ENCODE results near the gene FCSK. TPM values are rescaled to one million over a fixed set of nuclear protein-coding genes. Genes with fewer than 3 reads are reported as not detected.

Gene FCSK
- total RNA-seq, 1 donor from 2014 or later: 38.0 TPM

DNA sequence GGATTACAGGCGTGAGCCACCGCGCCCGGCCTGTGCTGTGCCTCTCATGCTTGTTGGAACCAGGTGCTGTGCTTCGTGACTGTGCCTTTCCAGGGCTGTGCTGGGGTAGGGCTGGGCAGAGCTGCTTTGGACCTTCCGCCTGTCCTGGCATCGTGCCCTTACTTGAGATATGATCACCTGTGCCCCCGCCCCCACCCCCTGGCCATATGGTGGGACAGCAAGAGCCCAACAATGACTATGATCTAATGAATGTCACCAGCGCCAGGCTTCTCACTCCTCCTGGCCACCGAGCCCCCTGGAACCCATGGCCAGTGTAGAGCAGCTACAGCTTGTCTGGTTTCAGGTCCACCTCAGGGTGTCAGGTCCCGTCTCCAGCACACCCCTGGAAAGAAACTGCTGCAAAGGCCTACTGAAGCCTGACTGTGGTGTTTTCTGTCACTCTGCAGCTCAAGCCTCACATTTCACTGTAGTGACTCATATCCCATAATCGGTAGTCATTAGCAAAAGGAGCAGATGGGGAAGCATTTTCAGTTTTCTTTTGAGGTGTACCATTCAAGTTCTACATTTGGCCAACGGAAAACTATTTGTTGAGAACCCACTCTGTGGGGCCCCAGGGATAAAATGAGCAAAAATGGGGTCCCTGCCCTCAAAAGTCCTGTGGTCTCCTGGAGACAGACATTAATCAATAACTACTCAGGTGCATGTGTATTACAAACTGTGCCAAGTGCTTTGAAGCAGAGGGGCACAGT, 22.1 kb downstream of the FCSK start:
- no peak for DNase-seq (ENCODE audit: low spot score)

DNA sequence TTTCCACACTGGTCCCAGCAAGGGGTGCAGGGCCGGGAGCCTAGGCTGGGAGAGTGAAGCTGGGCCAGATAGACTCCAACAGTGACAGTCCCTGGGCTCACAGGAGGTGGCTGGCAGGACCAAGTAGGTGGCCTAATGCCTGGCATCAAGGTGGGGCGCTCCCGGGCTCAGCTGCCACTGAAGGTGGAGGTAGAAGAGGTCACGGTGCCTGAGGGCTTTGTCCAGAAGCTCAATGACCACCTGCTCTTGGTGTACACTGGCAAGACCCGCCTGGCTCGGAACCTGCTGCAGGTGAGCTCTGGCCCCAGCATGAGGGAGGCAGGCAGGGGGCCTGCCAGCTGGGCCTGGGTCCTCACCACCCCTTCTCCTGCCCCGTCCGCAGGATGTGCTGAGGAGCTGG, 23.8 kb downstream of the FCSK start:
- no peak for DNase-seq (ENCODE audit: low spot score)

DNA sequence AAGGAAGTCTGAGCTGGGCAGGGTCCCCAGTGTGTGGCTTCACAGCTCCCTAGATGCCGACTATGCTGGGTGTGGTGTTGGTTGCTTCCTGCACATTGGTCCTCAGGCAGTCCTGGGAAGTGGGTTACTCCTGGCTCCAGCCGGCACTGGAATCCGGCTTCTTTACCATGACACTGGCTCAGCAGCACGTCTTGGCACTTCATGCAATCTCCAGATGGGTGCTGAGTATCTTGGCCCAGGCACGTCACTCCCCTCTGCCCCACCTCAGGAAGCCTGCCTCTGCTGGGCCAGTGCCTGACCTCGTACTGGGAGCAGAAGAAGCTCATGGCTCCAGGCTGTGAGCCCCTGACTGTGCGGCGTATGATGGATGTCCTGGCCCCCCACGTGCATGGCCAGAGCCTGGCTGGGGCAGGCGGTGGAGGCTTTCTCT, 24.5 kb downstream of the FCSK start:
- no peak for DNase-seq (ENCODE audit: low spot score)

DNA sequence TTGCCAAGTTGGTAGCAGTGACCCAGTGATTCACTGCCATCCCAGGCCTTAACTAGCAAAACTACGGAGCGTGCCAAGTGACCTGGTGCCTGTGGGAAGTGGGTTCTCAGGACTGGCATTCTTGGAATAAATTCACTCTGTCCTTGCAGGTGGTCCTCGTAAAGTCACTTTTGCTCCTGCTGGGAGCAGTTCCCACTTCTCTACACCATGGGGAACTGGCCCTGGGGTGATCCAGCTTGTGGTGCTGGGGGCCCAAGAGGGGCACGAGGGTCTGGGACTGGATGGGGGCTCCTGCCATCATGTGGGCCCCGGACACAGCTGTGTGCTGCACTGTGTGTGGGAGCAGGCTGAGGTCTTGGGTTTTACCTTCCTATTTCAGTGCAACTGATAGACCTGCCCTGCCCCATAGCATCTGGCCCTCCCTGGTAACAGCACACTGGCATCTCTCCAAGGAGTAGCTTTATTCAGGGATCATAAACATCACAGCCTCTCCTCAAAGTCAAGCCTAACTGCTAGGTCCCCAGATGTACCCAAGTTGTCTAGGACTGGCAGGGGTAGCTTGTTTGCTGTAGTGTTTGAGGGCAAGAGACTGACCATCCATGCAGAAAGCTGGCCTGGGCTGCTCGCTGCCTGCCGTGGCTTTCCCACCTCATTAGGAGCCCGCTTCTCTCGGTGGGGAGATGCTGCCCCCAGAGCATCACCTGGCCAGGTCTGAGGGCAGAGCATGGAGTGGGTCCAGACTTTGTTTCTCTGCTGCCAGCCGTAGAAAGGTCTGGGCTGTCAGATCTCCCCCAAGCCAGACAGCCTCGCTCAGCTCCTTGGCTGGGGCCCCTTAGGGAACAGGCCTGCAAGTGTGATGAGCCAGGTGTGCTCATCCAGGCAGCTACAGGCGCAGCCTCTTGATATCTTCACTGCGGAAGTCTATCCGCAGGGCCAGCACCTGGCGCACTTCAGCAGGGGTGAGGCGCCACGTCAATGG, 26.0 kb downstream of the FCSK start:
- DNase-seq (ENCODE audit: low spot score): no peak

DNA sequence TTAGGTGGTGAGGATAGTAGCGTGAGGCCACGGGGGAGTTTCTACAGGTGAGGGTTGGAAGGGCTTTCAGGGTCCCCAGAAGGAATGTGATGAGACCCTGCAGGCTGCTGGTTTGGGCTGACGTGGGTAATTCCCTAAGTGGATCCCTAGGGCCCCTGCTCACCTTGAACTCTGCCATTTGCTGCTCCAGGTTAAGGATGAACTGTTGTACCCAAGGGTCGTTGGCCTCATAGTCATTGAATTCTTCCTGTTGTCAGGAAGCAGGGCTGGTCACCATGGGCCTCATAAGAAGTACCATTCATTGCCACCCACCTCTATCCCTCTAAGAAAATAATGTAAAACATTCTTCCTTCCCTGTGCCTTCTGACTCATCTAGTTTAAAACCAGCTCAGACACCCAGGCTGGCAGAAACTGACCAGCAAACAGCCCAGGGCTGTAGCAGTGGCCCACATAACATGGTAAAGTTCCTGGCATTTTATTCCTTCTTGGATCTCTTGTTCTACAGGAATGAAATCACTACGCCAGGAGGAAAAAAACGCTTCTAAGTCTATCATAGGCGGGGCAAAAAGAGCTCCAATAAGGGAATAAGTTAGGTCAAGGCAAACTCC, 27.6 kb downstream of the FCSK start:
- no peak for DNase-seq (ENCODE audit: low spot score)

DNA sequence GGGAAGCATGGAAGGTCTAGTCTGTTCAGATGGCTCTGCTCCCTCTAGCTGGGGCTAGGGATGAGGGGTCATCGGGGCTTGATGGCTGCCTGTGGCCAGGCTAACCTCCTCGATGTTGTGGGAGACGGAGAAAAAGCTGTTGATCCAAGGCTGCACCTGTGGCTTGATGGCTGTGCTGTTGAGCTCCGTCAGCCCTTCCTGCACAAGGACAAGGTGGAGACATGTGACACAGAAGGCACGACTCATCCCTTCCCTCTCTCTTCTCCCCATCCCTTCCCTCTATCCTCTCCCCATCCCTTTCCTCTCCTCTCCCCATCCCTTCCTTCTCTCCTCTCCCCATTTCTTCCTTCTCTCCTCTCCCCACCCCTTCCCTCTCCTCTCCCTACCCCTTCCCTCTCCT, 28.2 kb downstream of the FCSK start:
- no peak for DNase-seq (ENCODE audit: low spot score)

DNA sequence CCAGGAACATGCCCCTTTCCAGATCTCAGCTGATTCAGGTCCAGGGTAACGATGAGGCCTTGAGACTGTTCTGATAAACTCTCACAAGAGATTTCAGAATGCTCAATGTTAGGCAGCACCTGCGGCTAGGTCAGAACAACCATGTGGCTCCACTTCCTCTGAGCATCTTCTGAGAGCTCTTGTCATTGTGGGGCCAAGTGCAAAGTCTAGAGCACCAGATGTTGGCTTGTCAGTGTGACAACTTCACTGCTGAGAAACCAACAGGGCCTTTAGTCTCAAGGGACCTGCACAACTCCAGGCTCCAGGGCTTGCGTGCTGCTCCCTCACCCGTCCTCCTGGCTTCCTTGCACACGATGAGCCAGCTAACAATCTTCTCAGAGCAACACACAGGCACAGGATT, 29.0 kb downstream of the FCSK start:
- DNase-seq (ENCODE audit: low spot score): no peak

DNA sequence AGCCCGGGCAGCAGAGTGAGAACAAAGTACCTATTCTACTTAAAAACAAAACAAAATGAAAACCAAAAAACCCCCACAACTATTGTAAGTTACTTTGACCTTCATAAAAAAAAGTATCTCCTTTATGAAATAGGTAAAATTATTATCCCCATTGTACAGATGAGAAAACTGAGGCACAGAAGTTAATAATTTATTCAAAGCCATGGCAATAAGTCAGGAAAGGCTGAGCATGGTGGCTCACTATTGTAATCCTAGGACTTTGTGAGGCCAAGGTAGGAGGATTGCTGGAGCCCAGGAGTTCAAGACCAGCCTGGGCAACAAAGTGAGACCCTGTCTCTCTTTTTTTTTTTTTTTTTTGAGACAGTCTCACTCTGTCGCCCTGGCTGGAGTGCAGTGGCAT, 30.5 kb downstream of the FCSK start:
- no peak for DNase-seq (ENCODE audit: low spot score)

DNA sequence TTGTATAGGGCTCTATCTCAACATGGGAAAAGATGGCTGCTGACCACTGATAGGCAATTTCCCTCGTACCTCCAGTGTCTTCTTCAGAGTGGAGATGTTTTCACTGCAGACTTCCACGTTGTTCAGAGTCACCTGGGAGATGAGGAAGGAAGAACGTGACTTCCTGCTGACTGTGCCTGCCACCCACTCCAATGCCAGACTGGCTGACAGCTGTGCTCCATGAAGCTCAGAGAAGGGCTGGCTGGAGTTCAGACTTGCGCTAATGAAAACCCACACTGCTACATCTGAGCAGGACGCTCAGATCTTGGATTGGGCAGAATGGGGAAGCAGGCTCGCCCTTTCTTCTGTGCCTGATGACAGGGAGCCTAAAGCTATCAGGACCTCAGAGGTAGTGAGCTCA, 35.9 kb downstream of the FCSK start:
- no peak for DNase-seq (ENCODE audit: low spot score)

DNA sequence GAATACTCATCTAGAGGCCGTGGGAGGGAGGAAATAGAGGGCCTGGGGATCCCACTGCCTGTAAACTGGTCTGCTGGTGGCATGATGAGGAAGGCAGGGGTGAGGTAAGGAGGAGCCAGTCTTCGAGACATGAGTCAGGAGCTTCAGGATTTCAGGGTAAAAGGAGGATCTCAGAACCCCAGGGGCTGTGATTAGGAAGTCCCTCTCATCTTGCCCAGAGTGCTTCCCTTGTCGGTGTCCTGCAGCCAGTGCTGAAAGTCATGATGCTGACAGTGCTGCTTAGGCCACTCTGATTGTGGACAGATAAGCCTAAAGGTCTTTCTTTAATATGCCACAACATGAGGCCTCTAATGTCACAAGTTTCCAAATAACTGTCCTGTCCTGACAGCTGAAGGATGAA, 39.4 kb downstream of the FCSK start:
- DNase-seq (ENCODE audit: low spot score): no peak

DNA sequence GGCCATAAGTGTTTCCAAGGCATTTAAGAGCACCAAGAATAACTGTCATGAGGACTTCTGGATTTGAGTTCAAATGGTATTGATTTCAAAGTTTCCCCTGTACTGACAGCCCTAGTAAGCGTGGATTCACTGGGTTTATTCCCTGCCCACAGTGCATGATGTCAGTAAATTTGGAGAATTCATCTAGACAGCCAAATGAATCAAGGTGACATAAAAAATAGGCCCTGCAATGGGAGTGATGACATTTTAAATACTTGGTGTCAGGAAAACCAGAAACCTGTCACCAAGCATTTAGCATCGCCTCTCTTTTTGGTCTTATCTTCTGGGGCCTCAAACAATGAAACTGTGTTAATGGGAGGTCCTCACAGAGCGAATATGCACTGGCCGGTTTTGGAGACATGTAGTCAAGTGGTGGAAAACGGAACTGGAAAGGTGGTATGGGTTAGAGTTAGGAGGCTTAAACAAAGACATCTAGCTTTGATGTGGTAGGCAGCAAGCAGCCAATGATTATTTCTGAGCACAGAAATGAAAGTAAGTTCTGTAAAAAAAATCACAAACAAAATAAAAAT, 39.9 kb downstream of the FCSK start:
- DNase-seq (ENCODE audit: low spot score): no peak

DNA sequence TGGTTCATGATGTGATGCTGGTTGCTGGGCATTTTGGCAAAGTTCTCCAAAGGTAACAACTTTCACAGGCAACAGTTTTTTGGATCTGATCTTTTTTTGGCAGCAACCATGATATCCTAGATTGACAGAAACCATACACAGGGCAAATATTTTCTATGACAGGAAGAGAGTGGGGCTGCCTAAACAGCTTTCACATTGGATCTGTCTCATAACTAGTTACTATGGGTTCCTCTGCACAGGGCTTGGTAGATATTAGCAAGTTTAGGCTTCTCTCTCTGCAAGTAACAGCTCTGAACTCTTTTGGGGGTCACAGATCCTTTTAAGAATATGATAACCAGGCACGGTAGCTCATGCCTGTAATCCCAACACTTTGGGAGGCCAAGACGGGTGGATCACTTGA, 40.4 kb downstream of the FCSK start:
- no peak for DNase-seq (ENCODE audit: low spot score)

DNA sequence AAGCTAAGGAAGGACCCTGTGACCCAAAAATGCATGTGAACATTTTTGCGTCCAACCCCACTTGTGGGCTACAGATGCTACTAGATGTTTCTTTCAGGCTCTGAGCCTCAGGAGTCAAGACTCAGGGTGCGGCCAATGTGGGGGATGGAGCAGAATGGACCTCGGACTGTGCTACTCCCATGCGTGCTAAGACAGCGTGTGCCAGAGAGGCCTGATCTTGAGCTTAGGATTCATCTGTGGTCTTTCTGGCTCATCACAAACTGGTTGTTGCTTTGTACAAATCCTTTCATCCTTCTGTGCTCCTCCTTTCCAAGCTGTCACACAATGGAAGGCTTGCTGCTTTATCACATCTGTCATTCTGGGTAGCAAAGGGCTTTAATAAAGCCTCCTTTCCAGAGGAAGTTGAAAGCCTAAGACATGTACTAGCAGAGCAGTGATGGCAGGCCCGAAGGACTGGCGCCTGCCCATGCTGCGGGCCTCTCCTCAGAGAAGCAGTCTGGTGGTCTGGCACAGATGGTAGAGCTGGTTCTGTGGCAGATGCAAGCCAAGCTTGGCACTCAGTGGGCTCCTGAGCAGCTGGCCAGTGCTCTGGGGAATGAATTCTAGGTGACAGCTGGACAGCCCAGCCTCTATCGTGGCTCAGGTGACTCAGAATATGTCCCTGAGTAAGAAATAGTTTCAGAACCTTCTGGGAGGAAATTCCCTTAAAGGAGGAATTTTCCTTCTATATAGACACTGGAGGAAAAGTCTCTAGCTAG, 41.2 kb downstream of the FCSK start:
- no peak for DNase-seq (ENCODE audit: low spot score)

DNA sequence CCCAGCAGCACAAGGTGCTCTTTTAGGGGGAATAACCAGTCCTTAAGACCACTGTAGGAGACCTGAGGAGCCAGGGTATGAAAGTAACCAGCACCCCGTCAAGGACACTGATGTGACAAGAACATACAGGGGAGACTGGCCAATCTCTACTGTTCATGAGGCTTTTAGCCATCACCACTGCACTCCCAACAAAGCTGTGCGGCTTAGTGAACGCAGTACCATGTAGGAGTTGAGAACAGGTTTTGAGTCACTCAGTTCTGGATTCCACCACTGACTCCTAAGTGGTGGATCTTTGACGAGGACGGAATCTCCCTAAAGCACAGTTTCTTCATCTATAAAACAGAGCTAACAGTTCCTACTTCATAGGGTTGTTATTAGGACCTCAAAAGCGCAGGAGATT, 42.1 kb downstream of the FCSK start:
- no peak for DNase-seq (ENCODE audit: low spot score)

DNA sequence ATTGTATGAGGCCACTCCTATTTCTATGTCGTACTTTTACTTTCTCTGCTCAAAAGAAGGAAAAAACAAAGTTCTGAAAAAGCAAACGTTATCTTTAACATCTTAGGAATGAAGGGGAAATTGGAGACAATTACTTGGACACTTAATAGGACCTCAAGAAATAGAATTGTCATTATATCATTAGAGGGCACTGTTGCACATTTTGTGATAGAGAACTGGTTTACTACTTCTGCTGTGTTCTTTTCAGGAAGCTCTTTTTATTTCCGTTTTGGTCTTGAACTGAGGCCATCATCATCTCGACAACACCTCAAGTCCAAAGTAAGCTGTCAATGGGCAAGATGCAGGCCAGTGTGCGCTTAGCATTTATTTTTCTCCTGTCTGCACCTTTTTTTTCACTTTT, 54.4 kb downstream of the FCSK start:
- DNase-seq (ENCODE audit: low spot score): no peak

DNA sequence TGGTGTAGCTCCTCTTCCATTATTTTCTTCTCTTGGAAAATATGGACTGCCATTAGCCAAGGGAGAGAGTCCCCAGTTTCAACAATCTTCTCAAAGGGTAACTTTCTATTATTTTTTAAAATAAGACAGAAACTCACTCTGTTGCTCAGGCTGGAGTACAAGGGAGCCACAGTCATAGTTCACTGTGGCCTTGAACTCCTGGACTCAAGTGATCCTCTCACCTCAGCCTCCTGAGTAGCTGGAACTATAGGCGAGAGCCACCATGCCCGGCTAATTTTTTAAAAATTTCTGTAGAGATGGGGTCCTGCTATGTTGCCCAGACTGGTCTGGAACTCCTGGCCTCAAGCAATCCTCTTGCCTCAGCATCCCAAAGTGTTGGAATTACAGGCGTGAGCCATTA, 55.8 kb downstream of the FCSK start:
- DNase-seq (ENCODE audit: low spot score): no peak

DNA sequence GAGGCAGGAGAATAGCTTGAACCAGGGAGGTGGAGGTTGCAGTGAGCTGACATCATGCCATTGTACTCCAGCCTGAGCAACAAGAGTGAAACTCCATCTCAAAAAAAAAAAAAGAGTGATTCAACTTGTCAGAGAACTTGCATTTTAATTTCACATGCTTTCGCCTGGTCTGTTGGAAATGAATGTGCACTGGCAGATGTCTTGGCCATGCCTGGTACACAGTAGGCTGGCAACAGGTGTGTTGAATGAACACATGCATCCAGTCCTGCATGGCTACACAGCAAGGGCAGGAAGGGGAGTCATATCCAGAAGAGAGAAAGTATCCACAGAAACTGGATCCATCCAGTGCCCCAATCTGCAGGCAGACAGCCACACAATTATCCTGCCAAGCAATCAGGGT, 57.4 kb downstream of the FCSK start:
- DNase-seq (ENCODE audit: low spot score): no peak

DNA sequence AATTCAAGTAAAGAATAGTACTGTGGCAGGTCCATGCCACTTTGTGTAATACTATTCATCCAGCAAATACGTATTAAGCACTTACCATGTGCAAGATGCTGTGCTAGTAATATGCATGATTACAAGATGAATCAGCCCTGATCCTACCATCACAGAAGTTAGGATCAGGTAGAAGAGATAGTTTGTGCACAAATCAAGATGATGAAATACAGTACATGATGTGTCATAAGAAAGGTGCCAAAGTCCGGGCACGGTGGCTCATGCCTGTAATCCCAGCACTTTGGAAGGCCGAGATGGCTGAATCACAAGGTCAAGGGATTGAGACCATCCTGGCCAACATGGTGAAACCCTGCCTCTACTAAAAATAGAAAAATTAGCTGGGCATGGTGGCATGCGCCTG, 58.1 kb downstream of the FCSK start:
- no peak for DNase-seq (ENCODE audit: low spot score)

DNA sequence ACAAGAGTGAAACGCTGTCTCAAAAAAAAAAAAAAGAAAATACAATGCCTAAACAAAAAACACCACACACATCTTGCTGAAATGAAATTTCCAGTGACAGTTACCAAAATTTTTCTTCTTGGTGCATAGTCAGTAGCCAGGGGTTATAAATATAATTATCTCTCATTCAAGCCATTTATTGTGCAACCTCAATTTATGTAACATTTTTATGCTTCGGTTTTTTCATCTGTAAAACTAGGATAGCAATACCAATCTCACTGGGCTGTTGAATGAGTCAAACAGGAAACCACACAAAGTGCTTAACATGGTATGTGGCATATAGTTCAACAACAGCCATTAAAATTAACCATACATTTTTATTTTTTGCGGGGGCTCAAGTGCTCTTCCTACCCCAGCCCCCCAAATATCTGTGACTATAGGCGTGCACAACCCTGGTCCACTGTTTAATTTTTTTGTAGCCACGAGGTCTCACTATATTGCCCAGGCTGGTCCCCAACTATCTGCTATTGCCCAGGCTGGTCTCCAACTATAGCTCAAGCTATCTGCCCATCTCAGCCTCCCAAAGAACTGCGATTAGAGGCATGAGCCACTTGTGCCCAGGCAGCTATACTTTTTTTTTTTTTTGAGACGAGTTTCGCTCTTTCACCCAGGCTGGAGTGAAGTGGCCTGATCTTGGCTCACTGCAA, 66.4 kb downstream of the FCSK start:
- no peak for DNase-seq (ENCODE audit: low spot score)

DNA sequence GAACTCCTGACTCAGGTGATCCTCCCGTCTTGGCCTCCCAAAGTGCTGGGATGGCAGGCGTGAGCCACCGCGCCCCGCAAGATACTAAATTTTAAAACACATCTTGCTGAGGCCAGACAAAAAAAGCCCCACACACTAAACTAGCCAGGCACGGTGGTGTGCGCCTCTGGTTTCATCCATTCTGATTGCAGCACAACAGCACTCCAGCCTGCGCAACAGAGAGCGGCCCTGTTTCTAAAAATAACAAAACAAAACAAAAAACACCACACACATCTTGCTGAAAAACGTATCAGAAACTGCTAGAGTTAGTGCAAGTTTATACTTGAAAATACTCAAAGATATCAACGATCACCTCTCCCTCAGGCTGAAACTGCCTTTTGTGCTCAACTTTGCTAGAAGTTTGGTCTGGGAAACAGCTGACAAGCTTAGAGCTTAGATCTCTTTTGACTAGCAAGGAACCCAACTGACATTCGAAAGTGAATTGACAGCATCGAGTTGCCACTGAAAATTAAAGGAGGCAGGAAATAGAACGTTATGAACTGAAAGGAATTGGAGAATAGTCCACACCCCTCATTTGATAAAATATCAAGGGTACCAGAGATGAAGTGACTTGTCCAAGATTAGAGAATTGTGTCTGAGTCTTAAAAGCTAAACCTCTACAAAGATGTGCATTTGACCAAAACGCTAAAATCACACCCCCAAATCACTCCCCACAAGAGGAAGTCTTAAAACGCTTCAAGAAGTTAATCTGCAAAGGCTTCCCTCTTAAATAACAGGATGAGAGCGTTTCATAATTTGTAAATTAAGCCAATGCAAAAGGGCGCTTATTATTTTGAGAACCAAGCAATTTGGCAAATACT, 68.1 kb downstream of the FCSK start:
- DNase-seq (ENCODE audit: low spot score): no peak
